IMR-90 (cell line): Measurements from ENCODE around the gene GRAP. TPM values are rescaled to one million over a fixed set of nuclear protein-coding genes. Genes with fewer than 3 reads are reported as not detected.

Source experiments
- ATAC-seq: fragments of 200-7000 bp; cut with Tn5 transposase; 2 replicates; pipeline ENCODE4 v1.9.1; 2020; ENCODE audit warnings: low read depth, mild to moderate bottlenecking, moderate library complexity
- BruUV-seq: library from RNA; stranded (reverse); fragments of 400-500 nt; replicated peaks from 2 replicates; lab custom pipeline; 2021; lab: Mats Ljungman, UMichigan
- CTCF ChIA-PET: fragments of 300-600 bp; formaldehyde crosslinking; extraction: SDS; loops from one replicate; lab custom pipeline; 2021; ENCODE audit warnings: antibody characterized with exemption; lab: Yijun Ruan, JAX
- POLR2A ChIA-PET: fragments of 300-600 bp; sonication (Branson Sonifier 250); formaldehyde crosslinking; loops from one replicate; lab custom pipeline; 2022; ENCODE audit warnings: antibody characterized with exemption; ENCODE audit not compliant: unreplicated experiment; lab: Charles Lee
- DNase-seq: peaks from one replicate; pipeline ENCODE4 v3.0.0; 2013
- H2AFZ ChIP-seq: replicated peaks from 2 replicates; pipeline ENCODE3; 2013; ENCODE audit warnings: low read length, mild to moderate bottlenecking; ENCODE audit not compliant: poor library complexity
- H2AK5ac ChIP-seq: 2 replicates; pipeline ENCODE4 v1.6.1; 2013; ENCODE audit warnings: low read depth, low read length, inconsistent platforms
- H2AK9ac ChIP-seq: replicated peaks from 2 replicates; pipeline ENCODE3; 2013; ENCODE audit warnings: mild to moderate bottlenecking, low read depth, low read length, moderate library complexity; ENCODE audit not compliant: poor library complexity
- H2BK120ac ChIP-seq: 2 replicates; pipeline ENCODE4 v1.6.1; 2013; ENCODE audit warnings: low read depth, low read length, inconsistent platforms
- H2BK15ac ChIP-seq: 3 replicates; pipeline ENCODE4 v1.6.1; 2013; ENCODE audit warnings: low read depth, low read length, inconsistent platforms
- H2BK20ac ChIP-seq: 2 replicates; pipeline ENCODE4 v1.6.1; 2013; ENCODE audit warnings: low read depth, mild to moderate bottlenecking, inconsistent platforms, low read length, moderate library complexity
- H2BK5ac ChIP-seq: 2 replicates; pipeline ENCODE4 v1.6.1; 2013; ENCODE audit warnings: mild to moderate bottlenecking, low read depth, low read length, inconsistent platforms; ENCODE audit not compliant: poor library complexity, severe bottlenecking
- H3K14ac ChIP-seq: replicated peaks from 2 replicates; pipeline ENCODE4 v1.6.1; 2013; ENCODE audit warnings: low read depth, low read length, inconsistent platforms
- H3K18ac ChIP-seq: 2 replicates; pipeline ENCODE4 v1.6.1; 2013; ENCODE audit warnings: low read depth, low read length, control low read depth
- H3K23ac ChIP-seq: 2 replicates; pipeline ENCODE4 v1.6.1; 2013; ENCODE audit warnings: low read depth, low read length, inconsistent platforms
- H3K27ac ChIP-seq: 2 replicates; pipeline ENCODE4 v1.5.1; 2013; ENCODE audit warnings: mild to moderate bottlenecking, control low read depth, low read length; ENCODE audit not compliant: insufficient read depth
- H3K27me3 ChIP-seq: 2 replicates; pipeline ENCODE4 v1.6.1; 2013; ENCODE audit warnings: low read length; ENCODE audit not compliant: control insufficient read depth, insufficient read depth
- H3K36me3 ChIP-seq: 2 replicates; pipeline ENCODE4 v1.6.1; 2013; ENCODE audit warnings: low read length, mixed read lengths; ENCODE audit not compliant: control insufficient read depth, insufficient read depth
- H3K4ac ChIP-seq: 2 replicates; pipeline ENCODE4 v1.6.1; 2013; ENCODE audit warnings: low read depth, low read length, inconsistent platforms
- H3K4me1 ChIP-seq: 2 replicates; pipeline ENCODE4 v1.6.1; 2013; ENCODE audit warnings: low read length, mixed read lengths; ENCODE audit not compliant: control insufficient read depth, insufficient read depth
- H3K4me2 ChIP-seq: 2 replicates; pipeline ENCODE4 v1.6.1; 2013; ENCODE audit warnings: low read depth, mild to moderate bottlenecking, control low read depth, low read length, moderate library complexity
- H3K4me3 ChIP-seq: 2 replicates; pipeline ENCODE4 v1.5.1; 2013; ENCODE audit warnings: low read depth, mild to moderate bottlenecking, control low read depth, low read length, moderate library complexity; ENCODE audit not compliant: insufficient read depth
- H3K56ac ChIP-seq: 2 replicates; pipeline ENCODE4 v1.6.1; 2013; ENCODE audit warnings: low read length, inconsistent platforms; ENCODE audit not compliant: insufficient read depth; ENCODE audit errors: extremely low read depth
- H3K79me1 ChIP-seq, 2 experiments: 2 replicates each; pipeline ENCODE4 v1.6.1; 2013; ENCODE audit warnings: low read length in 2 of 2, inconsistent platforms in 1 of 2, low read depth in 1 of 2
- H3K9ac ChIP-seq: 2 replicates; pipeline ENCODE4 v1.6.1; 2013; ENCODE audit warnings: low read depth, low read length, control low read depth
- H3K9me1 ChIP-seq: 2 replicates; pipeline ENCODE4 v1.6.1; 2013; ENCODE audit warnings: low read length, inconsistent platforms; ENCODE audit not compliant: insufficient read depth
- H3K9me3 ChIP-seq: 2 replicates; pipeline ENCODE4 v1.6.1; 2013; ENCODE audit warnings: low read length; ENCODE audit not compliant: control insufficient read depth, insufficient read depth
- H4K20me1 ChIP-seq: 2 replicates; pipeline ENCODE4 v1.6.1; 2013; ENCODE audit warnings: low read length, inconsistent platforms; ENCODE audit not compliant: insufficient read depth
- H4K5ac ChIP-seq: 2 replicates; pipeline ENCODE4 v1.6.1; 2013; ENCODE audit warnings: mild to moderate bottlenecking, low read depth, low read length, control low read depth
- H4K8ac ChIP-seq, 2 experiments: 2 replicates each; pipeline ENCODE4 v1.6.1; 2013; ENCODE audit warnings: low read depth in 2 of 2, low read length in 2 of 2, control low read depth in 1 of 2, inconsistent platforms in 1 of 2
- H4K91ac ChIP-seq: 2 replicates; pipeline ENCODE4 v1.6.1; 2013; ENCODE audit warnings: low read depth, low read length, inconsistent platforms; ENCODE audit not compliant: insufficient read depth
- BHLHE40 ChIP-seq: fragments of 150-350 bp; IDR thresholded peaks from 2 replicates; pipeline ENCODE4 v1.6.1; 2016; ENCODE audit warnings: mild to moderate bottlenecking, low read depth, low read length
- CEBPB ChIP-seq: IDR thresholded peaks from 2 replicates; pipeline ENCODE4 v1.6.1; 2012; ENCODE audit warnings: low read depth, low read length, improper control_type of control experiment
- CHD1 ChIP-seq: IDR thresholded peaks from 2 replicates; pipeline ENCODE4 v1.6.1; 2012; ENCODE audit warnings: low read depth, low read length, improper control_type of control experiment
- ELK1 ChIP-seq: fragments of 150-350 bp; IDR thresholded peaks from 2 replicates; pipeline ENCODE4 v1.6.1; 2016; ENCODE audit warnings: low read depth, mild to moderate bottlenecking, low read length, moderate library complexity, borderline replicate concordance
- MAZ ChIP-seq: IDR thresholded peaks from 2 replicates; pipeline ENCODE4 v1.6.1; 2012; ENCODE audit warnings: low read depth, mild to moderate bottlenecking, low read length, improper control_type of control experiment, moderate library complexity, borderline replicate concordance
- MXI1 ChIP-seq: IDR thresholded peaks from 2 replicates; pipeline ENCODE4 v1.6.1; 2012; ENCODE audit warnings: low read depth, mild to moderate bottlenecking, low read length, moderate library complexity, borderline replicate concordance
- POLR2A ChIP-seq: IDR thresholded peaks from 2 replicates; pipeline ENCODE4 v1.6.1; 2012; ENCODE audit warnings: mild to moderate bottlenecking, low read depth, low read length
- RAD21 ChIP-seq: IDR thresholded peaks from 2 replicates; pipeline ENCODE4 v1.6.1; 2012; ENCODE audit warnings: low read length, improper control_type of control experiment
- RCOR1 ChIP-seq: IDR thresholded peaks from 2 replicates; pipeline ENCODE4 v1.6.1; 2012; ENCODE audit warnings: mild to moderate bottlenecking, low read length, improper control_type of control experiment; ENCODE audit not compliant: insufficient replicate concordance
- USF2 ChIP-seq: fragments of 150-350 bp; IDR thresholded peaks from 2 replicates; pipeline ENCODE4 v1.6.1; 2017; ENCODE audit warnings: mild to moderate bottlenecking, antibody characterized with exemption, low read length, low read depth
- WGBS, 2 experiments: methylation state at CpG; one replicate each; pipeline versions ENCODE4 v1.1.5 to v1.1.7; 2013; ENCODE audit warnings: missing lambda C conversion rate in 2 of 2; ENCODE audit not compliant: insufficient read length in 1 of 2; ENCODE audit errors: extremely low coverage in 2 of 2; 5-methylcytosine and 5-hydroxymethylcytosine counted together
- dilution Hi-C: fragments of 300-500 bp; cut with HindIII; formaldehyde crosslinking; loops from one replicate; pipeline ENCODE4 v1.14.3; 2018; ENCODE audit warnings: low sequenced_read_pairs; ENCODE audit not compliant: unreplicated experiment
- in situ Hi-C: fragments of 300-500 bp; cut with MboI; formaldehyde crosslinking; loops from 3 replicates; pipeline ENCODE4 v1.14.3; 2019; ENCODE audit warnings: low sequenced_read_pairs, inconsistent platforms, mixed read lengths
- intact Hi-C: fragments of 100-400 bp; cut with micrococcal nuclease; formaldehyde crosslinking; loops from 2 replicates; pipeline ENCODE4 v1.10.0; 2022
- polyA plus RNA-seq, 3 experiments: library from polyadenylated mRNA; depleted of rRNA; stranded (reverse); fragments of >200 nt; gene quantifications; 2 replicates each; pipeline ENCODE4 v1.2.3, GENCODE V29; 2012; ENCODE audit warnings: low replicate concordance in 1 of 3
- total RNA-seq: library from RNA; depleted of rRNA; stranded (reverse); fragments of >200 nt; gene quantifications from 2 replicates; pipeline ENCODE4 v1.2.3, GENCODE V29; 2012

The GRAP gene
- total and polyA plus RNA-seq, 2 of the 4 experiments (the other 2 are of a cell fraction) = under 0.01 to 0.14 TPM

- Histone ChIP-seq H4K8ac (no peak overlapping the region), H2BK15ac (no peak overlapping the region), H3K14ac (no peak overlapping the region), H3K56ac (no peak overlapping the region), H3K9ac (no peak overlapping the region), H3K9me1 (peaks cover 4% of the 10 kb centered on the region), H2BK5ac (no peak overlapping the region), H4K20me1 (peaks cover 48% of the 10 kb centered on the region), H2AK9ac (no peak overlapping the region), H3K4me1 (peaks cover 10% of the 10 kb centered on the region), H3K4ac (no peak overlapping the region), H2BK20ac (no peak overlapping the region), H2AFZ (no peak overlapping the region), H4K5ac (no peak overlapping the region), H2AK5ac (no peak overlapping the region), H2BK120ac (no peak overlapping the region), H3K18ac (no peak overlapping the region), H3K9me3 (peaks cover 6% of the 10 kb centered on the region), H3K4me2 (no peak overlapping the region), H3K23ac (no peak overlapping the region), H3K27ac (no peak overlapping the region), H3K27me3 (no peaks in the 10 kb centered on the region), H4K91ac (no peak overlapping the region), H3K79me1 (peaks cover 20 to 88% of the 10 kb centered on the region in 2 experiments; a peak in 3 of 4 replicates), H3K36me3 (peaks cover 13% of the 10 kb centered on the region), H3K4me3 (no peak overlapping the region)
- dilution Hi-C loops (no loop called here), in situ Hi-C loops (no loop called here), intact Hi-C loops (no loop called here)
- CTCF ChIA-PET = no interaction called here
- no TSS peak for BruUV-seq
- no CpG with 5 or more reads among the region's 3 CpGs for whole genome bisulfite sequencing, 2 experiments
- no peak for ATAC-seq
- POLR2A ChIA-PET = no interaction called here
- TF ChIP-seq POLR2A = no peak
- TF ChIP-seq RAD21 = no peak
- TF ChIP-seq BHLHE40 = no peak
- no peak for TF ChIP-seq MAZ
- no peak for TF ChIP-seq MXI1
- TF ChIP-seq RCOR1 = no peak
- TF ChIP-seq CHD1 = no peak
- TF ChIP-seq CEBPB = no peak
- TF ChIP-seq USF2 = no peak
- TF ChIP-seq ELK1 = no peak
- DNase-seq = no peak
Measured at GRCh38 chr17:18995220-18995619, 51.5 kb downstream of the GRAP start.
